HUES48 (cell line): ENCODE results near the gene UBIAD1.
"Not testable (repeated sequence)": the region's sequence is repeated elsewhere in the genome, so short reads cannot be mapped to it uniquely, and the experiment has no call there.

Experiments used
- H3K27ac ChIP-seq: one replicate; pipeline ENCODE4 v1.7.0; 2013; ENCODE audit warnings: low read depth, low read length, inconsistent platforms
- H3K27me3 ChIP-seq: 2 replicates; pipeline ENCODE4 v1.6.1; 2013; ENCODE audit warnings: mild to moderate bottlenecking, low read length; ENCODE audit not compliant: control insufficient read depth, insufficient read depth
- H3K36me3 ChIP-seq: 2 replicates; pipeline ENCODE4 v1.6.1; 2013; ENCODE audit warnings: low read length; ENCODE audit not compliant: control insufficient read depth, insufficient read depth
- H3K4me1 ChIP-seq: 2 replicates; pipeline ENCODE4 v1.6.1; 2013; ENCODE audit warnings: mild to moderate bottlenecking, low read length; ENCODE audit not compliant: control insufficient read depth, insufficient read depth
- H3K4me3 ChIP-seq: 2 replicates; pipeline ENCODE4 v1.5.1; 2013; ENCODE audit warnings: mild to moderate bottlenecking, low read depth, low read length
- H3K9ac ChIP-seq: 2 replicates; pipeline ENCODE4 v1.6.1; 2013; ENCODE audit warnings: mild to moderate bottlenecking, low read depth, low read length, moderate library complexity
- H3K9me3 ChIP-seq: 2 replicates; pipeline ENCODE4 v1.6.1; 2013; ENCODE audit warnings: low read length; ENCODE audit not compliant: control insufficient read depth, insufficient read depth

UBIAD1 gene

GRCh38 chr1:11253226-11253625 lies 19.8 kb upstream of the UBIAD1 start:
- H3K4me1 ChIP-seq = no peaks in the 10 kb centered on the region
- no peaks in the 10 kb centered on the region for H3K27me3 ChIP-seq
- no peak overlapping the region for H3K27ac ChIP-seq
- no peak overlapping the region for H3K9ac ChIP-seq
- H3K4me3 ChIP-seq = no peak overlapping the region
- peaks cover 78% of the 10 kb centered on the region for H3K36me3 ChIP-seq
- H3K9me3 ChIP-seq = no peaks in the 10 kb centered on the region

- no peak overlapping the region for H3K4me3 ChIP-seq
- H3K9ac ChIP-seq = no peak overlapping the region
- no peaks in the 10 kb centered on the region for H3K9me3 ChIP-seq
- peaks cover 84% of the 10 kb centered on the region for H3K36me3 ChIP-seq
- no peaks in the 10 kb centered on the region for H3K4me1 ChIP-seq
- no peaks in the 10 kb centered on the region for H3K27me3 ChIP-seq
- H3K27ac ChIP-seq = no peak overlapping the region
Measured at GRCh38 chr1:11256299-11256698, 16.7 kb upstream of the UBIAD1 start.

GRCh38 chr1:11262171-11263049 lies 10.6 kb upstream of the UBIAD1 start, which contains the start of gene MTOR:
Gene MTOR (minus strand): TSS chr1:11262551. CDS start chr1:11259409, 3,142 bp downstream.
- Histone ChIP-seq H3K4me3 (peak within 1 kb of the TSS; percentile 80), H3K27ac (peak within 1 kb of the TSS; percentile 73), H3K27me3 (no peaks in the 10 kb centered on the region), H3K9me3 (no peaks in the 10 kb centered on the region), H3K9ac (peak within 1 kb of the TSS; percentile 54), H3K36me3 (peaks cover 25% of the 10 kb centered on the region), H3K4me1 (0 out of 2 replicates have a peak, but pooled peaks cover 3% of the 10 kb centered on the region)

DNA sequence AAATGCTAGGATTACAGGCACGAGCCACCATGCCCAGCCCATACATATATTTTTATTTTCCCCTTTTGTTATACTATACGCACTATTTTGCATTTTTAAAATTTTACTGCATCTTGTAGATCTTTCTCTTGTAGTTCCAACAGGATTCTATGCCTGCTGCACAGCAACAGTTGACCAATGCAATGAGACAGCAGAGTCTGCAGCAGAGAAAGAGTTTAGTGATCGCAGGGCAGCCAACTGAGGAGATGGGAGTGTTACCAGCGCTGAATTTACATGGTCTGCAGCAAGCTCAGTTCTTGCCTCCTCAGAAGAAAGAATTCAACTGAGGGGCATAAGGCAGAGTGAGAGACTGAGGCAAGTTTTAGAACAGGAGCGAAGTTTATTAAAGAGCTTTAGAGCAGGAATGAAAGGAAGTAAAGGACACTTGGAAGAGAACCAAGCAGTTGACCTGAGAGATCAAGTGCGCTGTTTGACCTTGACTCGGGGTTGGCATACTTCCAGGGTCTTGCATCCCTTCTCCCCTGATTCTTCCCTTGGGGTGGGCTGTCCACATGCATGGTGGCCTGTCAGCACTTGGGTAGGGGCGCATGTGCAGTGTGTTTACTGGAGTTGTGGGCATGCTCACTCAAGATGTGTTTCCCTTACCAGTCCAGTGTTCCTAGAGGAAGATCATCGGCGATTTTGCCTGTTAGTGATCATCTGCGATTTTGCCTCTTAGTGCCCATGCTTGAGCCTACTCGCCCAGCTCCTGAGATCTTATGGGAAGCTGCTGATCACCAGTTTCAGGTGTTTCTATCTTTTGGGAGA lies 6.5 kb upstream of the UBIAD1 start:
- Histone ChIP-seq H3K27ac (no peak overlapping the region), H3K4me3 (no peak overlapping the region), H3K27me3 (no peaks in the 10 kb centered on the region), H3K36me3 (no peaks in the 10 kb centered on the region), H3K9ac (no peak overlapping the region), H3K4me1 (0 out of 2 replicates have a peak, but pooled peaks cover 3% of the 10 kb centered on the region), H3K9me3 (no peaks in the 10 kb centered on the region)

DNA sequence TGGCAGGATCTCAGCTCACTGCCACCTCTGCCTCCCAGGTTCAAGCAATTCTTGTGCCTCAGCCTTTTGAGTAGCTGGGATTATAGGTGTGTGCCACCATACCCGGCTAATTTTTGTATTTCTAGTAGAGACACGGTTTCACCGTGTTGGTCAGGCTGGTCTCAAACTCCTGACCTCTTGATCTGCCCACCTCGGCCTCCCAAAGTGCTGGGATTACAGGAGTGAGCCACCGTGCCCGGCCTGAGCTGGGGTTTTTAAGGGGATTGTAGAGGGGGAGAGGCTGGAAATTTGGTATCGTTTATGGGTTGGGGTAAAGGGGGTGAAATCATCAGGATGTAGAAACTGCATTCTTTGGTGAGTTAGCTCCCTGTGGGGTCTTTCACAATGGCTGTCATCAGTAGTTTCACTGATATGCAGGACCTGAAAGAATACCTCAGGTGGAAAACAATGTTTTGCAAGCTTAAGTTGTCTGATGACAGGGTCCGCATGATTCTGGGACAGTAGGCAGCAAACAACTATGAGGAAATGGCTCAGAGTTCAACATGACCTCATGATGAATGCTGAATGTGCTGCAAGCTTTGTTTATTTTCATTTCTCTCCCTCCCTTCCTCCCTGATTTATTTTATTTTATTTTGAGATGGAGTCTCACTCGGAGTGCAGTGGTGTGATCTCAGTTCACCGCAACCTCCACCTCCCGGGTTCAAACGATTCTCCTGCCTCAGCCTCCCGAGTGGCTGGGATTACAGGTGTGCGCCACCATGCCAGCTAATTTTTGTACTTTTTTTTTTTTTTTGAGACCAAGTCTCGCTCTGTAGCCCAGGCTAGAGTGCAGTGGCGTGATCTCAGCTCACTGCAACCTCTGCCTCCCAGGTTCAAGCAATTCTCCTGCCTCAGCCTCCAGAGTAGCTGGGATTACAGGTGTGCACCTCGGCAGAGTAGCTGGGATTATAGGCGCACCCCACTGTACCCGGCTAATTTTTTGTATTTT lies 5.4 kb upstream of the UBIAD1 start:
- not testable (repeated sequence) for H3K4me3 ChIP-seq, H3K36me3 ChIP-seq, H3K9me3 ChIP-seq, H3K4me1 ChIP-seq, H3K27ac ChIP-seq, H3K9ac ChIP-seq, H3K27me3 ChIP-seq

GRCh38 chr1:11272544-11272831 lies 510 bp upstream of the UBIAD1 start:
- Histone ChIP-seq H3K27ac (peak overlapping the region; percentile 83), H3K4me1 (peaks cover 2% of the 10 kb centered on the region), H3K36me3 (peaks cover 12% of the 10 kb centered on the region), H3K9me3 (no peaks in the 10 kb centered on the region), H3K27me3 (no peaks in the 10 kb centered on the region), H3K9ac (no peak overlapping the region), H3K4me3 (peak overlapping the region; percentile 42)

DNA sequence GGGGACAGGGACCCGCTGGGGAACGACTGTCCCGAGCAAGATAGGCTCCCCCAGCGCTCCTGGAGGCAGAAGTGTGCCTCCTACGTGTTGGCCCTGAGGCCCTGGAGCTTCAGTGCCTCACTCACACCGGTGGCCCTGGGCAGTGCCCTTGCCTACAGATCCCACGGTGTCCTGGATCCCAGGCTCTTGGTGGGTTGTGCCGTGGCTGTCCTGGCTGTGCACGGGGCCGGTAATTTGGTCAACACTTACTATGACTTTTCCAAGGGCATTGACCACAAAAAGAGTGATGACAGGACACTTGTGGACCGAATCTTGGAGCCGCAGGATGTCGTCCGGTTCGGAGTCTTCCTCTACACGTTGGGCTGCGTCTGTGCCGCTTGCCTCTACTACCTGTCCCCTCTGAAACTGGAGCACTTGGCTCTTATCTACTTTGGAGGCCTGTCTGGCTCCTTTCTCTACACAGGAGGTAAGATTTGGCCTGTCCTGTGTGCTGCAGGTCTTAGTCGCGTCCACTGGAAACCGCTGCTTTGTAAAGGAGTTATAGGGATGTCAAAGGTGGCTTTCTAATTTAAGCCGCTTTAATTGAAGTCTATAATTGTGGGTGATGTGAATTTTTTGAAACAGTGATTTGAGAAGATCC lies 717 bp downstream of the UBIAD1 start:
- peak overlapping the region; percentile 97 for H3K9ac ChIP-seq
- H3K4me3 ChIP-seq = peak overlapping the region; percentile 90
- peaks cover 16% of the 10 kb centered on the region for H3K36me3 ChIP-seq
- peaks cover 2% of the 10 kb centered on the region for H3K4me1 ChIP-seq
- no peaks in the 10 kb centered on the region for H3K27me3 ChIP-seq
- H3K27ac ChIP-seq = peak overlapping the region; percentile 96
- no peaks in the 10 kb centered on the region for H3K9me3 ChIP-seq

GRCh38 chr1:11279152-11279551 lies 6.2 kb downstream of the UBIAD1 start:
- H3K36me3 ChIP-seq = peaks cover 40% of the 10 kb centered on the region
- no peaks in the 10 kb centered on the region for H3K27me3 ChIP-seq
- H3K9ac ChIP-seq = no peak overlapping the region
- no peak overlapping the region for H3K4me3 ChIP-seq
- H3K27ac ChIP-seq = no peak overlapping the region
- no peaks in the 10 kb centered on the region for H3K9me3 ChIP-seq
- H3K4me1 ChIP-seq = no peaks in the 10 kb centered on the region; the same call in 1 of the 2 replicates

- H3K36me3 ChIP-seq = peaks cover 40% of the 10 kb centered on the region
- H3K9ac ChIP-seq = no peak overlapping the region
- H3K4me3 ChIP-seq = no peak overlapping the region
- H3K27ac ChIP-seq = no peak overlapping the region
- H3K9me3 ChIP-seq = no peaks in the 10 kb centered on the region
- H3K27me3 ChIP-seq = no peaks in the 10 kb centered on the region
- peaks cover under 1% of the 10 kb centered on the region for H3K4me1 ChIP-seq
Measured at GRCh38 chr1:11279630-11280029, 6.6 kb downstream of the UBIAD1 start.

GRCh38 chr1:11280719-11281376 lies 7.8 kb downstream of the UBIAD1 start:
- H3K36me3 ChIP-seq = peaks cover 41% of the 10 kb centered on the region
- H3K9me3 ChIP-seq = no peaks in the 10 kb centered on the region
- H3K27me3 ChIP-seq = no peaks in the 10 kb centered on the region
- H3K4me1 ChIP-seq = peaks cover 12% of the 10 kb centered on the region
- no peak overlapping the region for H3K9ac ChIP-seq
- no peak overlapping the region for H3K4me3 ChIP-seq
- H3K27ac ChIP-seq = no peak overlapping the region
